ENCODE measurements around the gene LAMA4.

DNA sequence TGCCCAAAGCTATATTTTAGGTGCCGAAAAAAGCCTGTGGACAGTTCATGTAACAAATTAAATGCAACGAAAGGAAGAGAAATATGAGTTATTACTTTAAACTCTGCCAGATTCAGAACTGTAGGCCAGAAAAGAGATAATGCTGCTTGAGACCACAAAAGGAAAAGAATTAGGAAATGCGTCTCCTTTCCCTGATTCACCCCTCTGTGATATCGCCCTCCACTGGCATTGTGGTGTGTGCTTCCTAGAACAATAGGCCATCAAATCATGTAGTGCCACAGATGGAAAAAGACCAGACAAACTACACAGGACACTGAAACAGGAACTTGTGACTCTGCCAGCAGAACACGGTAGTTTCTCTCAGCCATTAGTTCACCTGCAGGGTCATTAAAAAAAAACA, 14.7 kb upstream of the LAMA4 start:
- TF ChIP-seq CTCF (IDR thresholded peaks at IDR 0.05) (peak in 1 of 6 experiments; percentile 21), POLR2A (IDR thresholded peaks at IDR 0.05) (no peak)
